Panc1 (cell line): ENCODE data around the gene AMIGO1. TPM values are rescaled to one million over a fixed set of nuclear protein-coding genes. Genes with fewer than 3 reads are reported as not detected.

ENCODE experiments used
- ATAC-seq: fragments of 200-7000 bp; cut with Tn5 transposase; 2 replicates; pipeline ENCODE4 v1.9.1; 2020; ENCODE audit warnings: mild to moderate bottlenecking, moderate library complexity
- BruUV-seq: library from RNA; stranded (reverse); fragments of 400-500 nt; replicated peaks from 2 replicates; lab custom pipeline; 2021; lab: Mats Ljungman, UMichigan
- CTCF ChIA-PET: fragments of 300-600 bp; sonication (Branson Sonifier 250); formaldehyde crosslinking; loops from one replicate; lab custom pipeline; 2022; ENCODE audit warnings: antibody characterized with exemption; lab: Charles Lee
- POLR2A ChIA-PET: fragments of 300-600 bp; sonication (Branson Sonifier 250); formaldehyde crosslinking; loops from one replicate; lab custom pipeline; 2022; ENCODE audit warnings: antibody characterized with exemption; lab: Charles Lee
- DNase-seq: peaks from one replicate; pipeline ENCODE4 v3.0.0-alpha.2; 2010; ENCODE audit warnings: low read depth, low spot score
- H3K27ac ChIP-seq: 2 replicates; pipeline ENCODE4 v1.5.1; 2011; ENCODE audit warnings: mild to moderate bottlenecking, low read length, inconsistent platforms
- H3K27me3 ChIP-seq: fragments of 200-500 bp; sonication (Bioruptor generic); 2 replicates; pipeline ENCODE4 v1.6.0; 2014; ENCODE audit warnings: low read length, inconsistent platforms; ENCODE audit not compliant: control insufficient read depth, insufficient read depth
- H3K36me3 ChIP-seq: fragments of 200-500 bp; sonication (Bioruptor generic); 2 replicates; pipeline ENCODE4 v1.5.1; 2014; ENCODE audit warnings: inconsistent platforms, mild to moderate bottlenecking, low read length, moderate library complexity; ENCODE audit not compliant: control insufficient read depth, insufficient read depth
- H3K4me1 ChIP-seq: 2 replicates; pipeline ENCODE4 v1.5.1; 2011; ENCODE audit warnings: inconsistent platforms, mild to moderate bottlenecking, low read length, moderate library complexity; ENCODE audit not compliant: control insufficient read depth, insufficient read depth
- H3K4me3 ChIP-seq, 2 experiments: 2 replicates each; pipeline ENCODE4 v1.5.1; 2011 to 2012; ENCODE audit warnings: low read depth in 2 of 2, low read length in 2 of 2, mild to moderate bottlenecking in 2 of 2, inconsistent platforms in 1 of 2, moderate library complexity in 1 of 2
- H3K9me3 ChIP-seq: fragments of 200-500 bp; sonication (Bioruptor generic); 2 replicates; pipeline ENCODE4 v1.5.1; 2014; ENCODE audit warnings: low read depth, mild to moderate bottlenecking, inconsistent platforms, low read length, moderate library complexity; ENCODE audit not compliant: control insufficient read depth, insufficient read depth
- POLR2AphosphoS5 ChIP-seq: IDR thresholded peaks from 2 replicates; pipeline ENCODE4 v1.6.1; 2012; ENCODE audit warnings: mild to moderate bottlenecking, low read depth, low read length, moderate library complexity
- SIN3A ChIP-seq: IDR thresholded peaks from 2 replicates; pipeline ENCODE4 v1.6.1; 2012; ENCODE audit warnings: low read depth, mild to moderate bottlenecking, low read length, moderate library complexity, borderline replicate concordance; ENCODE audit not compliant: insufficient read depth
- TCF7L2 ChIP-seq: IDR thresholded peaks from 2 replicates; pipeline ENCODE4 v1.6.1; 2011; ENCODE audit warnings: mild to moderate bottlenecking, low read depth, low read length, inconsistent platforms
- in situ Hi-C: cut with HindIII; loops from 2 replicates; pipeline ENCODE4 v1.10.0; 2016; ENCODE audit warnings: low sequenced_read_pairs, low pct_unique_long_range_greater_than_20kb
- intact Hi-C: fragments of 100-400 bp; cut with micrococcal nuclease; formaldehyde crosslinking; loops from one replicate; pipeline ENCODE4 v1.10.0; 2022; ENCODE audit not compliant: unreplicated experiment
- total RNA-seq: library from RNA; stranded (reverse); gene quantifications from one replicate; pipeline ENCODE4 v1.2.1, GENCODE V29; 2021; ENCODE audit not compliant: unreplicated experiment
- TF ChIP-seq, protein P1 (sequence below), 2 experiments: IDR thresholded peaks; 2 replicates each; pipeline ENCODE4 v1.6.1; 2011 to 2012; ENCODE audit warnings: low read depth in 2 of 2, control low read depth in 1 of 2, low read length in 1 of 2, mild to moderate bottlenecking in 1 of 2, moderate library complexity in 1 of 2; ENCODE audit not compliant: insufficient read depth in 1 of 2
- TF ChIP-seq, protein P2 (sequence below): fragments of 450-650 bp; IDR thresholded peaks from 2 replicates; pipeline ENCODE4 v1.5.1; 2017; ENCODE audit warnings: mild to moderate bottlenecking

The AMIGO1 gene
- total RNA-seq, 1 experiment from 2014 or later, result 0.64 TPM

DNA sequence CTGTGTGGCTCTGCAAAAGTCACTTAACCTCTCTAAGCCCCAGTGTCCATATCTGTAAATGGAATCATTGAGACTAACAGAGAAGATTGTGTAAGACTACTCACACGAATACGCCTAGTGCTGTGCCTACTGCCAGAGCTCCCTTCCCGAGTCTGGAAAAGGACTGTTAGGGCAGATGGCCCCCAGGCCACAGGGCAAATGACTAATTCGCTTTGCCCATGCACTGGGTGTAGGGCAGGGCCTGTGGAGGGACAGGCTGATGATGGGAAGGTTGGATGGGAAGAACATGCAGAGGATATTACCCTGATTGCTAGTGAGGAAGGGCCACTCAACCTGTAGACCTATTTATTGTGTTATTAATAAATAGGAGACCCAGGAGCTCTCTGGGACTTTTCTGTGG, 26.0 kb upstream of the AMIGO1 start:
- no peaks in the 10 kb centered on the region for H3K27me3 ChIP-seq
- DNase-seq (no peak), ATAC-seq (no peak)
- H3K27ac ChIP-seq, result no peak overlapping the region
- H3K36me3 ChIP-seq, result no peaks in the 10 kb centered on the region
- in situ Hi-C loops (no loop called here), intact Hi-C loops (loop anchor here (10.0 kb wide), 1 partner anchor 101 kb away; no protein-coding TSS in a partner anchor)
- 0 out of 2 replicates have a peak, but pooled peaks cover 3% of the 10 kb centered on the region for H3K4me1 ChIP-seq
- POLR2A ChIA-PET, result no interaction called here
- BruUV-seq, result no TSS peak
- CTCF ChIA-PET, result no interaction called here
- no peak overlapping the region for H3K4me3 ChIP-seq
- no peak for TF ChIP-seq TCF7L2
- TF ChIP-seq, protein P1, sequence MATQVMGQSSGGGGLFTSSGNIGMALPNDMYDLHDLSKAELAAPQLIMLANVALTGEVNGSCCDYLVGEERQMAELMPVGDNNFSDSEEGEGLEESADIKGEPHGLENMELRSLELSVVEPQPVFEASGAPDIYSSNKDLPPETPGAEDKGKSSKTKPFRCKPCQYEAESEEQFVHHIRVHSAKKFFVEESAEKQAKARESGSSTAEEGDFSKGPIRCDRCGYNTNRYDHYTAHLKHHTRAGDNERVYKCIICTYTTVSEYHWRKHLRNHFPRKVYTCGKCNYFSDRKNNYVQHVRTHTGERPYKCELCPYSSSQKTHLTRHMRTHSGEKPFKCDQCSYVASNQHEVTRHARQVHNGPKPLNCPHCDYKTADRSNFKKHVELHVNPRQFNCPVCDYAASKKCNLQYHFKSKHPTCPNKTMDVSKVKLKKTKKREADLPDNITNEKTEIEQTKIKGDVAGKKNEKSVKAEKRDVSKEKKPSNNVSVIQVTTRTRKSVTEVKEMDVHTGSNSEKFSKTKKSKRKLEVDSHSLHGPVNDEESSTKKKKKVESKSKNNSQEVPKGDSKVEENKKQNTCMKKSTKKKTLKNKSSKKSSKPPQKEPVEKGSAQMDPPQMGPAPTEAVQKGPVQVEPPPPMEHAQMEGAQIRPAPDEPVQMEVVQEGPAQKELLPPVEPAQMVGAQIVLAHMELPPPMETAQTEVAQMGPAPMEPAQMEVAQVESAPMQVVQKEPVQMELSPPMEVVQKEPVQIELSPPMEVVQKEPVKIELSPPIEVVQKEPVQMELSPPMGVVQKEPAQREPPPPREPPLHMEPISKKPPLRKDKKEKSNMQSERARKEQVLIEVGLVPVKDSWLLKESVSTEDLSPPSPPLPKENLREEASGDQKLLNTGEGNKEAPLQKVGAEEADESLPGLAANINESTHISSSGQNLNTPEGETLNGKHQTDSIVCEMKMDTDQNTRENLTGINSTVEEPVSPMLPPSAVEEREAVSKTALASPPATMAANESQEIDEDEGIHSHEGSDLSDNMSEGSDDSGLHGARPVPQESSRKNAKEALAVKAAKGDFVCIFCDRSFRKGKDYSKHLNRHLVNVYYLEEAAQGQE (IDR thresholded peaks at IDR 0.05; ENCODE audit: insufficient read depth in 1 of 2, low read depth in 2 of 2, low read length in 1 of 2), result no peak
- TF ChIP-seq SIN3A, result no peak
- no peak for TF ChIP-seq POLR2AphosphoS5
- TF ChIP-seq, protein P2, sequence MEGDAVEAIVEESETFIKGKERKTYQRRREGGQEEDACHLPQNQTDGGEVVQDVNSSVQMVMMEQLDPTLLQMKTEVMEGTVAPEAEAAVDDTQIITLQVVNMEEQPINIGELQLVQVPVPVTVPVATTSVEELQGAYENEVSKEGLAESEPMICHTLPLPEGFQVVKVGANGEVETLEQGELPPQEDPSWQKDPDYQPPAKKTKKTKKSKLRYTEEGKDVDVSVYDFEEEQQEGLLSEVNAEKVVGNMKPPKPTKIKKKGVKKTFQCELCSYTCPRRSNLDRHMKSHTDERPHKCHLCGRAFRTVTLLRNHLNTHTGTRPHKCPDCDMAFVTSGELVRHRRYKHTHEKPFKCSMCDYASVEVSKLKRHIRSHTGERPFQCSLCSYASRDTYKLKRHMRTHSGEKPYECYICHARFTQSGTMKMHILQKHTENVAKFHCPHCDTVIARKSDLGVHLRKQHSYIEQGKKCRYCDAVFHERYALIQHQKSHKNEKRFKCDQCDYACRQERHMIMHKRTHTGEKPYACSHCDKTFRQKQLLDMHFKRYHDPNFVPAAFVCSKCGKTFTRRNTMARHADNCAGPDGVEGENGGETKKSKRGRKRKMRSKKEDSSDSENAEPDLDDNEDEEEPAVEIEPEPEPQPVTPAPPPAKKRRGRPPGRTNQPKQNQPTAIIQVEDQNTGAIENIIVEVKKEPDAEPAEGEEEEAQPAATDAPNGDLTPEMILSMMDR, result no peak
- no peaks in the 10 kb centered on the region for H3K9me3 ChIP-seq

DNA sequence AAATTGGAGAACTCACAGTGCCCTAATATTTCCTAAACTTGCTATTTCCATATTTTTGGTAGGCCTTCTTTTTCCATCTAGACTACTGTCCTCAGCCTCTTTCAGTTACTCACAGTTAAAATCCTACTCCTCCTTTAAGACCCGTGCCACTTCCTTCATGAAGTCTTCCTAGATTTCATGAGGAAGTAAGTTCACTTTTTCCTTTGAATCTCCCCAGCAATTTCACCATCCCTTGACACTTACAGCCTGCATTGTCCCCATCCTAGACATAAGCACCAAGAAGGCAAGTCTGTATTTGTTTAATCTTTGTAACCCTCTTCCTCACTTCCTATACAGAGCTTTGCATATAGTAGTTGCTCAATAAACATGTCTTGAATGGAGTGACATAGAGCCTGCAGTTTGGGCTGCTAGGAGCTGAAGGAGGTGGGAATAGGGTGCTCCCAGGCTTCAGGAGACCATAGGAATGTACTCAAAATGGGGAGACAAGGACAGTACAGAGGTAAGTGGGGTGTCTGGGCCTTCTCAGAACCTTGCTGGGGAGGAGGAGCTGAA, 24.9 kb upstream of the AMIGO1 start:
- H3K27ac ChIP-seq, result no peak overlapping the region
- in situ Hi-C loops (no loop called here), intact Hi-C loops (loop anchor here (10.0 kb wide), 1 partner anchor 100 kb away; no protein-coding TSS in a partner anchor)
- ATAC-seq, result no peak
- DNase-seq, result no peak
- POLR2A ChIA-PET, result interaction anchor here (0.5 to 0.6 kb wide), 2 partner anchors 182 to 198 kb away, joined by 3 to 4 read pairs; no protein-coding TSS in a partner anchor
- H3K36me3 ChIP-seq, result no peaks in the 10 kb centered on the region
- CTCF ChIA-PET, result interaction anchor here (0.6 kb wide), 1 partner anchor 181 kb away, joined by 5 read pairs; no protein-coding TSS in a partner anchor
- 0 out of 2 replicates have a peak, but pooled peaks cover 3% of the 10 kb centered on the region for H3K4me1 ChIP-seq
- H3K27me3 ChIP-seq, result no peaks in the 10 kb centered on the region
- no peak overlapping the region for H3K4me3 ChIP-seq
- TF ChIP-seq, protein P1 (IDR thresholded peaks at IDR 0.05; ENCODE audit: insufficient read depth in 1 of 2, low read depth in 2 of 2, low read length in 1 of 2), result no peak
- TF ChIP-seq SIN3A (no peak), TCF7L2 (no peak)
- TF ChIP-seq, protein P2, result no peak
- BruUV-seq, result no TSS peak
- no peaks in the 10 kb centered on the region for H3K9me3 ChIP-seq
